Left ventricle myocardium inferior (tissue), 1 donor: ENCODE results near the gene GPC5. TPM values are rescaled to one million over a fixed set of nuclear protein-coding genes. Genes with fewer than 3 reads are reported as not detected.

Experiments used
- DNase-seq: peaks from one replicate; pipeline ENCODE4 v3.0.0-alpha.2; 2020
- H3K27ac ChIP-seq: fragments of 200-600 bp; replicated peaks from 2 replicates; pipeline ENCODE4 v1.8.0; 2021
- H3K27me3 ChIP-seq: fragments of 200-600 bp; 2 replicates; pipeline ENCODE4 v1.8.0; 2021; ENCODE audit warnings: low read depth
- H3K36me3 ChIP-seq: fragments of 200-600 bp; 2 replicates; pipeline ENCODE4 v1.8.0; 2021
- H3K4me1 ChIP-seq: fragments of 200-600 bp; 2 replicates; pipeline ENCODE4 v1.8.0; 2021
- H3K4me3 ChIP-seq: fragments of 200-600 bp; 2 replicates; pipeline ENCODE4 v1.8.0; 2021; ENCODE audit warnings: mild to moderate bottlenecking, moderate library complexity
- H3K9me3 ChIP-seq: fragments of 200-600 bp; replicated peaks from 2 replicates; pipeline ENCODE4 v1.8.0; 2021
- intact Hi-C: fragments of 100-400 bp; cut with micrococcal nuclease; formaldehyde crosslinking; loops from one replicate; pipeline ENCODE4 v1.11.0; 2022
- total RNA-seq: library from RNA; stranded (reverse); fragmentation: NEBNext Ultra II Directional; extraction: Animal tissue kit (Norgen Biotek cat#: 25700); gene quantifications from one replicate; pipeline ENCODE4 v1.2.1, GENCODE V29; 2021
- TF ChIP-seq, protein P1 (sequence below): fragments of 200-600 bp; IDR thresholded peaks from 2 replicates; pipeline ENCODE4 v1.8.0; 2021; ENCODE audit warnings: antibody characterized with exemption, mild to moderate bottlenecking, borderline replicate concordance
- donor health status: DM: no; HTN: yes; CAD: no; lungs with severe emphysema.

GPC5 gene
- total RNA-seq, 1 donor from 2014 or later: 1.5 TPM

GRCh38 chr13:92259046-92259445 lies 860.6 kb downstream of the GPC5 start:
- intact Hi-C loops: no loop called here
- H3K4me3 ChIP-seq: no peak overlapping the region
- H3K27me3 ChIP-seq: no peaks in the 10 kb centered on the region
- H3K9me3 ChIP-seq: no peaks in the 10 kb centered on the region
- H3K36me3 ChIP-seq: no peaks in the 10 kb centered on the region
- TF ChIP-seq, protein P1, sequence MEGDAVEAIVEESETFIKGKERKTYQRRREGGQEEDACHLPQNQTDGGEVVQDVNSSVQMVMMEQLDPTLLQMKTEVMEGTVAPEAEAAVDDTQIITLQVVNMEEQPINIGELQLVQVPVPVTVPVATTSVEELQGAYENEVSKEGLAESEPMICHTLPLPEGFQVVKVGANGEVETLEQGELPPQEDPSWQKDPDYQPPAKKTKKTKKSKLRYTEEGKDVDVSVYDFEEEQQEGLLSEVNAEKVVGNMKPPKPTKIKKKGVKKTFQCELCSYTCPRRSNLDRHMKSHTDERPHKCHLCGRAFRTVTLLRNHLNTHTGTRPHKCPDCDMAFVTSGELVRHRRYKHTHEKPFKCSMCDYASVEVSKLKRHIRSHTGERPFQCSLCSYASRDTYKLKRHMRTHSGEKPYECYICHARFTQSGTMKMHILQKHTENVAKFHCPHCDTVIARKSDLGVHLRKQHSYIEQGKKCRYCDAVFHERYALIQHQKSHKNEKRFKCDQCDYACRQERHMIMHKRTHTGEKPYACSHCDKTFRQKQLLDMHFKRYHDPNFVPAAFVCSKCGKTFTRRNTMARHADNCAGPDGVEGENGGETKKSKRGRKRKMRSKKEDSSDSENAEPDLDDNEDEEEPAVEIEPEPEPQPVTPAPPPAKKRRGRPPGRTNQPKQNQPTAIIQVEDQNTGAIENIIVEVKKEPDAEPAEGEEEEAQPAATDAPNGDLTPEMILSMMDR: no peak
- H3K27ac ChIP-seq: no peak overlapping the region
- DNase-seq: no peak
- no peaks in the 10 kb centered on the region for H3K4me1 ChIP-seq

- Histone ChIP-seq H3K4me3 (no peak overlapping the region), H3K27me3 (no peaks in the 10 kb centered on the region), H3K4me1 (no peaks in the 10 kb centered on the region), H3K27ac (no peak overlapping the region), H3K9me3 (no peaks in the 10 kb centered on the region), H3K36me3 (no peaks in the 10 kb centered on the region)
- TF ChIP-seq, protein P1: no peak
- DNase-seq: no peak
- intact Hi-C loops: no loop called here
Observed at GRCh38 chr13:92259523-92259922, 861.1 kb downstream of the GPC5 start.

DNA sequence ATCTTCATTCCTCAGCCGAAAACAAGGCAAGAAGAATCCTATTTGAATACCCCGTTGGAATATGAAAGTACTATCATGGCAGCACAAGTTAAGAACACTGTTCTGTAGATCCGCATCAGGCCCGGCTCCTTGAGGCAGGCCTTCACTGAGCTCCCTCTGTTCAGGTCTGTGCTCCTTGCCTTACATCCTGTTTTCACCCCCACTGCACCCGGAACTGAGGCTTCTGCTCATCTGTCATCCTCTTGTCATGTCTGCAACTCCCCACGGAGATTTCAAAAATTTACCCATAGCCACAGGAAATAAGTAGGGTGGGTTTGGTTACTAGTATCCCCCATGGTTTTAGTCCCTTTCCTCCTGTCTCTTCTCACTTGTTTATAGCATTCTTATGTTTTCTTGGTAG lies 861.9 kb downstream of the GPC5 start:
- Histone ChIP-seq H3K4me3 (no peak overlapping the region), H3K27ac (no peak overlapping the region), H3K9me3 (no peaks in the 10 kb centered on the region), H3K4me1 (no peaks in the 10 kb centered on the region), H3K27me3 (no peaks in the 10 kb centered on the region), H3K36me3 (no peaks in the 10 kb centered on the region)
- intact Hi-C loops: no loop called here
- TF ChIP-seq, protein P1: no peak
- no peak for DNase-seq

GRCh38 chr13:92262100-92262788 lies 863.8 kb downstream of the GPC5 start:
- Histone ChIP-seq H3K4me1 (no peaks in the 10 kb centered on the region), H3K9me3 (no peaks in the 10 kb centered on the region), H3K27ac (no peak overlapping the region), H3K4me3 (no peak overlapping the region), H3K36me3 (no peaks in the 10 kb centered on the region), H3K27me3 (no peaks in the 10 kb centered on the region)
- intact Hi-C loops: no loop called here
- TF ChIP-seq, protein P1: no peak
- DNase-seq: no peak

DNA sequence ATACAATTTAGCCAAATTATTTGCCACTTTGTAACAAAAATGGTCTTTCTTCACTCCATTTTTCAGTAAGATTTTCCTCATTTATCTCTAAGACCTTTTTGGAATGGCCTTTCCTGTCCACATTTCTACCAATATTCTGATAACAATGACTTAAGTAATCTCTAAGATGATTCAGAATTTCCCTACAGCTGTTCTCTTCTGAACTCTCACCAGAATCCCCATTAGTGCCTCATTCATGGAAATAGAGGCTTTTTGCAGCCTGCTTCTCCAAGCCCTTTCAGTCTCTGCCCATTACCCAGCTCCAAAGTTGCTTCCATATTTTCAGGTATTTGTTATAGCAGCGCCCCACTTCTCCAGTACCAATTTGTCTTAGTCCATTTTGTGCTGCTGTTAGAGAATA lies 867.0 kb downstream of the GPC5 start:
- intact Hi-C loops: no loop called here
- DNase-seq: no peak
- H3K36me3 ChIP-seq: no peaks in the 10 kb centered on the region
- H3K27me3 ChIP-seq: no peaks in the 10 kb centered on the region
- H3K9me3 ChIP-seq: no peaks in the 10 kb centered on the region
- TF ChIP-seq, protein P1: no peak
- H3K4me3 ChIP-seq: no peak overlapping the region
- peak overlapping the region; percentile 11 for H3K27ac ChIP-seq
- H3K4me1 ChIP-seq: no peaks in the 10 kb centered on the region
